SK-N-MC (cell line): ENCODE data around the gene ACOT8.

Experiments used
- EZH2 ChIP-seq: fragments of 200-600 bp; sonication (generic); IDR thresholded peaks from one replicate; pipeline ENCODE4 v1.6.1; 2017; ENCODE audit warnings: antibody characterized with exemption
- POLR2AphosphoS5 ChIP-seq: IDR thresholded peaks from 2 replicates; pipeline ENCODE4 v1.6.1; 2012; ENCODE audit warnings: mild to moderate bottlenecking, low read depth, low read length, borderline replicate concordance

DNA sequence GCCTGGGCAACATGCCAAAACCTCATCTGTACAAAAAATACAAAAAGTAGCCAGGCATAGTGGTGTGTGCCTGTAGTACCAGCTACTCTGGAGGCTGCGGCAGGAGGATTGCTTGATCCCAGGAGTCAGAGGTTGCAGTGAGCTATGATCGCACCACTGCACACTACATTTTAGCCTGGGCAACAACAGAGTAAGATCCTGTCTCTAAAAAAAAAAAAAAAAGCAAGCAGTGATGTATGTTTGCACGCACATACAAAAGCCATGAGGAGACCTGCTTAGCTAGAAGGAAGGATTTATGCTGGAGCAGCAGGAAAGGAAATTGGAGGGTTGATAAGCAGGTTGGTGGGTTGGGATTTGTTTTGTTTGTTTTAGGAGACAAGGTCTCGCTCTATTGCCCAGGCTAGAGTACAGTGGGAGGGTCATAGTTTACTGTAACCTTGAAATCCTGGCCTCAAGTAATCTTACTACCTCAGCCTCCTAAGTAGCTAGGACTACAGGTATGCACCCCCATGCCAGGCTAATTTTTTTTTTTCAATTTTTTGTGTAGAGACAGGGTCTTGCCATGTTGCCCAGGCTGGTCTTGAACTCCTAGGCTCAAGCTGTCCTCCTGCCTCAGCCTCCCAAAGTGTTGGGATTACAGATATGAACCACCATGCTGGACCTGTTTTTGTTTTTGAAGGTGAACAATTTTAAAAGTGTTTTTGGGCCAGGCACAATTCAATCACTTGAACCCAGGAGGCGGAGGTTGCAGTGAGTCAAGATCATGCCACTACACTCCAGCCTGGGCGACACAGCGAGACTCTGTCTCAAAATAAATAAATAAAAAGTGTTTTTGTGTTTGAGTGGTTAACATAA is 4.3 kb upstream of the ACOT8 start:
- TF ChIP-seq EZH2 (no peak), POLR2AphosphoS5 (no peak)
